ENCODE results near the gene LRRC27.

The LRRC27 gene

GRCh38 chr10:132383101-132383500 is 51.1 kb downstream of the LRRC27 start:
- TF ChIP-seq CREB5 (CRISPR knock-in tag; IDR thresholded peaks at IDR 0.05; ENCODE audit: low read depth) (no peak), SNAI2 (CRISPR knock-in tag; IDR thresholded peaks at IDR 0.05) (no peak), ZNF8 (CRISPR knock-in tag; IDR thresholded peaks at IDR 0.05) (no peak), RARB (CRISPR knock-in tag; IDR thresholded peaks at IDR 0.05) (no peak), TOX (CRISPR knock-in tag; IDR thresholded peaks at IDR 0.05; ENCODE audit: borderline replicate concordance) (no peak), ZFP30 (CRISPR knock-in tag; IDR thresholded peaks at IDR 0.05) (no peak), ISL1 (CRISPR knock-in tag; IDR thresholded peaks at IDR 0.05) (no peak), PATZ1 (CRISPR knock-in tag; IDR thresholded peaks at IDR 0.05; ENCODE audit: borderline replicate concordance) (no peak), CSDC2 (CRISPR knock-in tag; IDR thresholded peaks at IDR 0.05) (no peak), POU6F1 (CRISPR knock-in tag; IDR thresholded peaks at IDR 0.05; ENCODE audit: borderline replicate concordance, low read depth) (no peak), ZNF565 (CRISPR knock-in tag; conservative IDR thresholded peaks at IDR 0.05; ENCODE audit: low read depth) (no peak), ZC3H10 (CRISPR knock-in tag; IDR thresholded peaks at IDR 0.05) (no peak), PPARA (CRISPR knock-in tag; IDR thresholded peaks at IDR 0.05; ENCODE audit: borderline replicate concordance) (no peak), ZFP3 (CRISPR knock-in tag; IDR thresholded peaks at IDR 0.05) (no peak), OSR1 (CRISPR knock-in tag; IDR thresholded peaks at IDR 0.05) (no peak), ZNF70 (CRISPR knock-in tag; IDR thresholded peaks at IDR 0.05) (no peak), TSHZ2 (CRISPR knock-in tag; IDR thresholded peaks at IDR 0.05) (no peak)
- ATAC-seq: no peak

GRCh38 chr10:132383751-132384196 is 51.8 kb downstream of the LRRC27 start:
- ATAC-seq: no peak; the same call in 2 of the 3 replicates
- no peak for TF ChIP-seq ZNF8 (CRISPR knock-in tag; IDR thresholded peaks at IDR 0.05)
- TF ChIP-seq ZFP3 (CRISPR knock-in tag; IDR thresholded peaks at IDR 0.05): no peak
- TF ChIP-seq PATZ1 (CRISPR knock-in tag; IDR thresholded peaks at IDR 0.05; ENCODE audit: borderline replicate concordance): no peak
- TF ChIP-seq PPARA (CRISPR knock-in tag; IDR thresholded peaks at IDR 0.05; ENCODE audit: borderline replicate concordance): no peak
- no peak for TF ChIP-seq TOX (CRISPR knock-in tag; IDR thresholded peaks at IDR 0.05; ENCODE audit: borderline replicate concordance)
- TF ChIP-seq ZNF565 (CRISPR knock-in tag; conservative IDR thresholded peaks at IDR 0.05; ENCODE audit: low read depth): no peak
- TF ChIP-seq ESRRG (CRISPR knock-in tag; IDR thresholded peaks at IDR 0.05): no peak
- no peak for TF ChIP-seq GLIS3 (CRISPR knock-in tag; IDR thresholded peaks at IDR 0.05)
- no peak for TF ChIP-seq ZNF70 (CRISPR knock-in tag; IDR thresholded peaks at IDR 0.05)
- TF ChIP-seq TCF4 (CRISPR knock-in tag; IDR thresholded peaks at IDR 0.05; ENCODE audit: borderline replicate concordance): no peak
- no peak for TF ChIP-seq BACH2 (CRISPR knock-in tag; IDR thresholded peaks at IDR 0.05; ENCODE audit: borderline replicate concordance)
- no peak for TF ChIP-seq CSDC2 (CRISPR knock-in tag; IDR thresholded peaks at IDR 0.05)
- no peak for TF ChIP-seq ISL1 (CRISPR knock-in tag; IDR thresholded peaks at IDR 0.05)
- no peak for TF ChIP-seq ZFP30 (CRISPR knock-in tag; IDR thresholded peaks at IDR 0.05)
- TF ChIP-seq POU6F1 (CRISPR knock-in tag; IDR thresholded peaks at IDR 0.05; ENCODE audit: borderline replicate concordance, low read depth): no peak
- TF ChIP-seq TSHZ2 (CRISPR knock-in tag; IDR thresholded peaks at IDR 0.05): no peak
- no peak for TF ChIP-seq CREB5 (CRISPR knock-in tag; IDR thresholded peaks at IDR 0.05; ENCODE audit: low read depth)
